Measurements from ENCODE around the gene TLL2. TPM values are rescaled to one million over a fixed set of nuclear protein-coding genes. Genes with fewer than 3 reads are reported as not detected.

The TLL2 gene
- total RNA-seq, 1 experiment from 2014 or later: 9.1 TPM

DNA sequence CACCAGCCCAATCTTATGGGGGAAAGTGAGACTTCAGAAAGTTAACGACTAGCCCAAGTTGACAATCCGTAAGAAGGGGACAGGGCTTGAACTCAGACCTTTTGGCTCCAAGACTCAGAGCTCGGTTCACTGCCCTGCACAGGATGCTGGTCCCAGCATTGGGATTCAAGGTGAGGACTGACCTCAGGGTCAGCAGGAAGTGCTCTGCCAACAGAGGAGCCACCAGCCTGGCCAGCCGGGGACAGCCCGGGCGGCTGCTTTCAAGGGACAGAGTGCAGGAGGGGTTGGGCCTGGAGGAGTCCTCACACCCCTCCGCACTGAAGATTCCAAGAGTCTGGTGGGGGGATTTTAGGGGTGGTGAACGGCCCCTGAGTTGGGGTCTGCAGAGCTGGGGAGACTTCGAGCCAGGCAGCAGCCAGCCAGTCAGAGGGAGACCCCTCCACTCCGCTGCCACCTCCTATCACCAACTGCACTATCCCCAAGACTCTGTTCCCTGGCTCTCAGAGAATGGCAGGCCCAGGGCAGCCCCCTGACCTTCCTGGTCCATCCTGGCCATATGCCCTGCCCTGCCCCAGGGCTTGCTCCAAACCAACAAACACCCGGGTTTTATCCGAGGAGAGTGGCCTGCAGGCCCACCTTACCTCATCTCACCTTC, 19.7 kb downstream of the TLL2 start (continued):
- TF ChIP-seq, protein P1, sequence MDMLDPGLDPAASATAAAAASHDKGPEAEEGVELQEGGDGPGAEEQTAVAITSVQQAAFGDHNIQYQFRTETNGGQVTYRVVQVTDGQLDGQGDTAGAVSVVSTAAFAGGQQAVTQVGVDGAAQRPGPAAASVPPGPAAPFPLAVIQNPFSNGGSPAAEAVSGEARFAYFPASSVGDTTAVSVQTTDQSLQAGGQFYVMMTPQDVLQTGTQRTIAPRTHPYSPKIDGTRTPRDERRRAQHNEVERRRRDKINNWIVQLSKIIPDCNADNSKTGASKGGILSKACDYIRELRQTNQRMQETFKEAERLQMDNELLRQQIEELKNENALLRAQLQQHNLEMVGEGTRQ (CRISPR knock-in tag; IDR thresholded peaks at IDR 0.05): no peak

DNA sequence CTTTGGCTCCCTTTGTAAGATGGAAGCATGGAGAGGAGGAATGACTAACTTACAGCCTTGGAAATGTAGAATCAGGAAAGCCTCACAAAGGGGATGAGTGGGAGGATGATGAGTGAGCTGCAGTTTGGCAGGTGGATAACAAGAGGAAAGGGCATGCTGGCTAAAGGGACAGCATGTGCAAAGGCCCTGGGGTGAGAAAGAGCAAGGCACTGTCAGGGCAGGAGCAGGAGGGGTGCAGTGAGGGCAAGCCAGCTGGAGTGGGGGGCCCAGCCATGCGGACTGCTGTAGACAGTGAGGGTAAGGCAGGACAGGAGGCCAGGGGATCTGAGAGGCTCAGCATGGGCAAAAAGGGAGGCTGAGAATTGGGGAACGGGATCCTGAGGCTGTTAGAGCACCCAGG, 20.5 kb downstream of the TLL2 start:
- Mint-ChIP-seq H3K27ac (no peak overlapping the region), H3K9me3 (no peaks in the 10 kb centered on the region), H3K36me3 (no peaks in the 10 kb centered on the region), H3K4me3 (no peak overlapping the region), H3K27me3 (ENCODE audit: low read depth) (no peaks in the 10 kb centered on the region; the same call in 1 of the 2 replicates), H3K4me1 (peaks cover 38% of the 10 kb centered on the region)
- DNase-seq (ENCODE audit: low spot score) (no peak), ATAC-seq (no peak)
- TF ChIP-seq ZNF671 (CRISPR knock-in tag; IDR thresholded peaks at IDR 0.05) (no peak), TCF7 (CRISPR knock-in tag; IDR thresholded peaks at IDR 0.05; ENCODE audit: low read depth) (no peak), SMAD3 (CRISPR knock-in tag; IDR thresholded peaks at IDR 0.05; ENCODE audit: borderline replicate concordance) (no peak), GTF2I (CRISPR knock-in tag; conservative IDR thresholded peaks at IDR 0.05) (no peak), TEAD4 (CRISPR knock-in tag; IDR thresholded peaks at IDR 0.05) (no peak), ZNF138 (CRISPR knock-in tag; conservative IDR thresholded peaks at IDR 0.05) (no peak)
- TF ChIP-seq, protein P2, sequence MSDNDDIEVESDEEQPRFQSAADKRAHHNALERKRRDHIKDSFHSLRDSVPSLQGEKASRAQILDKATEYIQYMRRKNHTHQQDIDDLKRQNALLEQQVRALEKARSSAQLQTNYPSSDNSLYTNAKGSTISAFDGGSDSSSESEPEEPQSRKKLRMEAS (CRISPR knock-in tag; IDR thresholded peaks at IDR 0.05): no peak
- TF ChIP-seq, protein P3, sequence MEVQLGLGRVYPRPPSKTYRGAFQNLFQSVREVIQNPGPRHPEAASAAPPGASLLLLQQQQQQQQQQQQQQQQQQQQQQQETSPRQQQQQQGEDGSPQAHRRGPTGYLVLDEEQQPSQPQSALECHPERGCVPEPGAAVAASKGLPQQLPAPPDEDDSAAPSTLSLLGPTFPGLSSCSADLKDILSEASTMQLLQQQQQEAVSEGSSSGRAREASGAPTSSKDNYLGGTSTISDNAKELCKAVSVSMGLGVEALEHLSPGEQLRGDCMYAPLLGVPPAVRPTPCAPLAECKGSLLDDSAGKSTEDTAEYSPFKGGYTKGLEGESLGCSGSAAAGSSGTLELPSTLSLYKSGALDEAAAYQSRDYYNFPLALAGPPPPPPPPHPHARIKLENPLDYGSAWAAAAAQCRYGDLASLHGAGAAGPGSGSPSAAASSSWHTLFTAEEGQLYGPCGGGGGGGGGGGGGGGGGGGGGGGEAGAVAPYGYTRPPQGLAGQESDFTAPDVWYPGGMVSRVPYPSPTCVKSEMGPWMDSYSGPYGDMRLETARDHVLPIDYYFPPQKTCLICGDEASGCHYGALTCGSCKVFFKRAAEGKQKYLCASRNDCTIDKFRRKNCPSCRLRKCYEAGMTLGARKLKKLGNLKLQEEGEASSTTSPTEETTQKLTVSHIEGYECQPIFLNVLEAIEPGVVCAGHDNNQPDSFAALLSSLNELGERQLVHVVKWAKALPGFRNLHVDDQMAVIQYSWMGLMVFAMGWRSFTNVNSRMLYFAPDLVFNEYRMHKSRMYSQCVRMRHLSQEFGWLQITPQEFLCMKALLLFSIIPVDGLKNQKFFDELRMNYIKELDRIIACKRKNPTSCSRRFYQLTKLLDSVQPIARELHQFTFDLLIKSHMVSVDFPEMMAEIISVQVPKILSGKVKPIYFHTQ (CRISPR knock-in tag; IDR thresholded peaks at IDR 0.05): no peak
- TF ChIP-seq, protein P4, sequence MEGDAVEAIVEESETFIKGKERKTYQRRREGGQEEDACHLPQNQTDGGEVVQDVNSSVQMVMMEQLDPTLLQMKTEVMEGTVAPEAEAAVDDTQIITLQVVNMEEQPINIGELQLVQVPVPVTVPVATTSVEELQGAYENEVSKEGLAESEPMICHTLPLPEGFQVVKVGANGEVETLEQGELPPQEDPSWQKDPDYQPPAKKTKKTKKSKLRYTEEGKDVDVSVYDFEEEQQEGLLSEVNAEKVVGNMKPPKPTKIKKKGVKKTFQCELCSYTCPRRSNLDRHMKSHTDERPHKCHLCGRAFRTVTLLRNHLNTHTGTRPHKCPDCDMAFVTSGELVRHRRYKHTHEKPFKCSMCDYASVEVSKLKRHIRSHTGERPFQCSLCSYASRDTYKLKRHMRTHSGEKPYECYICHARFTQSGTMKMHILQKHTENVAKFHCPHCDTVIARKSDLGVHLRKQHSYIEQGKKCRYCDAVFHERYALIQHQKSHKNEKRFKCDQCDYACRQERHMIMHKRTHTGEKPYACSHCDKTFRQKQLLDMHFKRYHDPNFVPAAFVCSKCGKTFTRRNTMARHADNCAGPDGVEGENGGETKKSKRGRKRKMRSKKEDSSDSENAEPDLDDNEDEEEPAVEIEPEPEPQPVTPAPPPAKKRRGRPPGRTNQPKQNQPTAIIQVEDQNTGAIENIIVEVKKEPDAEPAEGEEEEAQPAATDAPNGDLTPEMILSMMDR (IDR thresholded peaks at IDR 0.05): no peak
- TF ChIP-seq, protein P5, sequence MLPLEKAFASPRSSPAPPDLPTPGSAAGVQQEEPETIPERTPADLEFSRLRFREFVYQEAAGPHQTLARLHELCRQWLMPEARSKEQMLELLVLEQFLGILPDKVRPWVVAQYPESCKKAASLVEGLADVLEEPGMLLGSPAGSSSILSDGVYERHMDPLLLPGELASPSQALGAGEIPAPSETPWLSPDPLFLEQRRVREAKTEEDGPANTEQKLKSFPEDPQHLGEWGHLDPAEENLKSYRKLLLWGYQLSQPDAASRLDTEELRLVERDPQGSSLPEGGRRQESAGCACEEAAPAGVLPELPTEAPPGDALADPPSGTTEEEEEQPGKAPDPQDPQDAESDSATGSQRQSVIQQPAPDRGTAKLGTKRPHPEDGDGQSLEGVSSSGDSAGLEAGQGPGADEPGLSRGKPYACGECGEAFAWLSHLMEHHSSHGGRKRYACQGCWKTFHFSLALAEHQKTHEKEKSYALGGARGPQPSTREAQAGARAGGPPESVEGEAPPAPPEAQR (CRISPR knock-in tag; IDR thresholded peaks at IDR 0.05): no peak
- POLR2A ChIA-PET: no interaction called here
- CTCF ChIA-PET: interaction anchor here (0.5 to 6.6 kb wide), 2 partner anchors 16 to 23 kb away, joined by 3 to 88 read pairs; no protein-coding TSS in a partner anchor

DNA sequence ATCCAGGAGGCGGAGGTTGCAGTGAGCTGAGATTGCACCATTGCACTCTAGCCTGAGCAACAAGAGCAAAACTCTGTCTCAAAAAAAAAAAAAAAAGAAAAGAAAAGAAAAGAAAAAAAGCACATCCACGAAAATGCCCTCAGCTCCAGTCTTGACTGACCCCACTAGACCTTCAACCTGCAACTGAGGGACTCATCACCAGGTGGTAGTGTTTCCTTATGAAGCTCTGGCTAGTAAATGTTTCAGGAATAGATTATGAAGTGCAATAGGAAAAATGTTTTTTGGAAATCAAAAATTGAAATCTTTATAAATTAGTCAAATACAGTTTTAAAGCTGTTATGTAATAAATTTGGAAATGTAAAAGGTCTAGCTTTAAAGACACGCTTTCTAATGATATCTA, 22.4 kb downstream of the TLL2 start:
- Mint-ChIP-seq H3K27ac (no peak overlapping the region), H3K36me3 (no peaks in the 10 kb centered on the region), H3K4me3 (no peak overlapping the region), H3K27me3 (ENCODE audit: low read depth) (no peaks in the 10 kb centered on the region; the same call in 1 of the 2 replicates), H3K9me3 (no peaks in the 10 kb centered on the region), H3K4me1 (peaks cover 34% of the 10 kb centered on the region)
- ChIA-PET POLR2A (interaction anchor here (0.7 kb wide), 1 partner anchor 22 kb away, joined by 4 read pairs; the partner anchor contains the start of gene TLL2), CTCF (interaction anchor here (0.6 to 6.6 kb wide), 29 partner anchors 10 to 534 kb away, joined by 3 to 88 read pairs (median 5); partner anchors contain the start of gene TLL2)
- DNase-seq (ENCODE audit: low spot score) (no peak), ATAC-seq (peak; percentile 53; the same call in 1 of the 2 replicates)
- TF ChIP-seq SP1 (CRISPR knock-in tag; conservative IDR thresholded peaks at IDR 0.05) (no peak), NFATC4 (CRISPR knock-in tag; IDR thresholded peaks at IDR 0.05) (no peak)
- TF ChIP-seq, protein P6, sequence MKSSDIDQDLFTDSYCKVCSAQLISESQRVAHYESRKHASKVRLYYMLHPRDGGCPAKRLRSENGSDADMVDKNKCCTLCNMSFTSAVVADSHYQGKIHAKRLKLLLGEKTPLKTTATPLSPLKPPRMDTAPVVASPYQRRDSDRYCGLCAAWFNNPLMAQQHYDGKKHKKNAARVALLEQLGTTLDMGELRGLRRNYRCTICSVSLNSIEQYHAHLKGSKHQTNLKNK (CRISPR knock-in tag; IDR thresholded peaks at IDR 0.05): no peak
- TF ChIP-seq, protein P7, sequence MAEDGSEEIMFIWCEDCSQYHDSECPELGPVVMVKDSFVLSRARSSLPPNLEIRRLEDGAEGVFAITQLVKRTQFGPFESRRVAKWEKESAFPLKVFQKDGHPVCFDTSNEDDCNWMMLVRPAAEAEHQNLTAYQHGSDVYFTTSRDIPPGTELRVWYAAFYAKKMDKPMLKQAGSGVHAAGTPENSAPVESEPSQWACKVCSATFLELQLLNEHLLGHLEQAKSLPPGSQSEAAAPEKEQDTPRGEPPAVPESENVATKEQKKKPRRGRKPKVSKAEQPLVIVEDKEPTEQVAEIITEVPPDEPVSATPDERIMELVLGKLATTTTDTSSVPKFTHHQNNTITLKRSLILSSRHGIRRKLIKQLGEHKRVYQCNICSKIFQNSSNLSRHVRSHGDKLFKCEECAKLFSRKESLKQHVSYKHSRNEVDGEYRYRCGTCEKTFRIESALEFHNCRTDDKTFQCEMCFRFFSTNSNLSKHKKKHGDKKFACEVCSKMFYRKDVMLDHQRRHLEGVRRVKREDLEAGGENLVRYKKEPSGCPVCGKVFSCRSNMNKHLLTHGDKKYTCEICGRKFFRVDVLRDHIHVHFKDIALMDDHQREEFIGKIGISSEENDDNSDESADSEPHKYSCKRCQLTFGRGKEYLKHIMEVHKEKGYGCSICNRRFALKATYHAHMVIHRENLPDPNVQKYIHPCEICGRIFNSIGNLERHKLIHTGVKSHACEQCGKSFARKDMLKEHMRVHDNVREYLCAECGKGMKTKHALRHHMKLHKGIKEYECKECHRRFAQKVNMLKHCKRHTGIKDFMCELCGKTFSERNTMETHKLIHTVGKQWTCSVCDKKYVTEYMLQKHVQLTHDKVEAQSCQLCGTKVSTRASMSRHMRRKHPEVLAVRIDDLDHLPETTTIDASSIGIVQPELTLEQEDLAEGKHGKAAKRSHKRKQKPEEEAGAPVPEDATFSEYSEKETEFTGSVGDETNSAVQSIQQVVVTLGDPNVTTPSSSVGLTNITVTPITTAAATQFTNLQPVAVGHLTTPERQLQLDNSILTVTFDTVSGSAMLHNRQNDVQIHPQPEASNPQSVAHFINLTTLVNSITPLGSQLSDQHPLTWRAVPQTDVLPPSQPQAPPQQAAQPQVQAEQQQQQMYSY (CRISPR knock-in tag; IDR thresholded peaks at IDR 0.05): no peak
- TF ChIP-seq, protein P5 (CRISPR knock-in tag; IDR thresholded peaks at IDR 0.05): no peak
- TF ChIP-seq, protein P8, sequence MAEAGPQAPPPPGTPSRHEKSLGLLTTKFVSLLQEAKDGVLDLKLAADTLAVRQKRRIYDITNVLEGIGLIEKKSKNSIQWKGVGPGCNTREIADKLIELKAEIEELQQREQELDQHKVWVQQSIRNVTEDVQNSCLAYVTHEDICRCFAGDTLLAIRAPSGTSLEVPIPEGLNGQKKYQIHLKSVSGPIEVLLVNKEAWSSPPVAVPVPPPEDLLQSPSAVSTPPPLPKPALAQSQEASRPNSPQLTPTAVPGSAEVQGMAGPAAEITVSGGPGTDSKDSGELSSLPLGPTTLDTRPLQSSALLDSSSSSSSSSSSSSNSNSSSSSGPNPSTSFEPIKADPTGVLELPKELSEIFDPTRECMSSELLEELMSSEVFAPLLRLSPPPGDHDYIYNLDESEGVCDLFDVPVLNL (CRISPR knock-in tag; IDR thresholded peaks at IDR 0.05; ENCODE audit: borderline replicate concordance, low read depth): no peak

Data from WTC11 (cell line).